DND-41 (cell line): ENCODE data around the gene RHOBTB3.

Experiments
- ATAC-seq: fragments of 200-7000 bp; cut with Tn5 transposase; 3 replicates; pipeline ENCODE4 v1.9.1; 2021; ENCODE audit warnings: low read depth; ENCODE audit not compliant: insufficient read depth
- DNase-seq: peaks from one replicate; pipeline ENCODE4 v3.0.0-alpha.2; 2020
- H2AFZ ChIP-seq: 2 replicates; pipeline ENCODE4 v1.6.0; 2012; ENCODE audit warnings: low read depth, low read length
- H3K27ac ChIP-seq: 2 replicates; pipeline ENCODE4 v1.5.1; 2012; ENCODE audit warnings: low read length, inconsistent platforms
- H3K27me3 ChIP-seq: fragments of 200-600 bp; sonication (generic); 2 replicates; pipeline ENCODE4 v1.6.0; 2012; ENCODE audit warnings: low read length, mild to moderate bottlenecking, inconsistent platforms; ENCODE audit not compliant: insufficient read depth, poor library complexity
- H3K36me3 ChIP-seq: 2 replicates; pipeline ENCODE4 v1.5.1; 2012; ENCODE audit warnings: low read length, inconsistent platforms; ENCODE audit not compliant: insufficient read depth
- H3K4me1 ChIP-seq: 2 replicates; pipeline ENCODE4 v1.5.1; 2012; ENCODE audit warnings: mild to moderate bottlenecking, low read length; ENCODE audit not compliant: insufficient read depth
- H3K4me2 ChIP-seq: 2 replicates; pipeline ENCODE4 v1.6.0; 2012; ENCODE audit warnings: mild to moderate bottlenecking, moderate library complexity, low read length, inconsistent platforms; ENCODE audit not compliant: insufficient read depth
- H3K4me3 ChIP-seq, 2 experiments: fragments of 200-600 bp in 1 of 2; shearing (Covaris generic) in 1 of 2; 2 replicates each; pipeline ENCODE4 v1.5.1; 2012 to 2016; ENCODE audit warnings: inconsistent platforms in 2 of 2, low read length in 2 of 2, mild to moderate bottlenecking in 2 of 2, low read depth in 1 of 2, moderate library complexity in 1 of 2
- H3K79me2 ChIP-seq: 2 replicates; pipeline ENCODE4 v1.6.0; 2012; ENCODE audit warnings: low read length, inconsistent platforms; ENCODE audit not compliant: insufficient read depth
- H3K9ac ChIP-seq: 2 replicates; pipeline ENCODE4 v1.6.0; 2012; ENCODE audit warnings: low read depth, mild to moderate bottlenecking, inconsistent platforms, low read length, moderate library complexity
- H3K9me3 ChIP-seq: 2 replicates; pipeline ENCODE4 v1.5.1; 2012; ENCODE audit warnings: low read length, moderate library complexity, mild to moderate bottlenecking, inconsistent platforms; ENCODE audit not compliant: insufficient read depth, severe bottlenecking
- H4K20me1 ChIP-seq: 2 replicates; pipeline ENCODE4 v1.6.0; 2012; ENCODE audit warnings: low read length; ENCODE audit not compliant: insufficient read depth
- EZH2 ChIP-seq: IDR thresholded peaks from 3 replicates; pipeline ENCODE4 v1.6.1; 2012; ENCODE audit warnings: borderline replicate concordance, low read depth, mild to moderate bottlenecking, moderate library complexity, low read length, inconsistent platforms; ENCODE audit not compliant: severe bottlenecking
- TF ChIP-seq, protein P1 (sequence below): IDR thresholded peaks from 2 replicates; pipeline ENCODE4 v1.5.1; 2012; ENCODE audit warnings: borderline replicate concordance, low read length, moderate library complexity, mild to moderate bottlenecking; ENCODE audit not compliant: poor library complexity, severe bottlenecking; ENCODE audit errors: extremely low read depth

RHOBTB3 gene

DNA sequence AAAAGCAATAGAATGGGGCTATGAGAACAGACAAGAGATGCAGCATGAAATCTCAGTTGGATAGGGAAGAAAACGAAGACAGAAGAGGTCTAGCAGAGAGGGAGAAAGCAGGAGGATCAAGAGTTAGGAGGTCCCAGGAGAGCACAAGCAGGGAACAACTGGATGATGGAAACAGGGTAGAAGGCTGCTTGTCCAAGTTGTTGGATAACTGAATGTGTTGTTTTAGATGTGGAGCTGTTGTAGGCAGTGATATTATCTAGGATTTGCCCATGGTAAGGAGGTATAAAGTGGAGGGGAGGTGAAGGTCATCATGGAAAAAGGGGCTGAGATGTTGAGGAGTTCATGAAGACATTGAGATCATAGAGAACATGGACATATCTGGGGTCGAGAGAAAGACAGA lies 12.4 kb upstream of the RHOBTB3 start:
- DNase-seq = no peak
- Histone ChIP-seq H4K20me1 (no peaks in the 10 kb centered on the region), H3K9ac (no peak overlapping the region), H3K9me3 (no peaks in the 10 kb centered on the region), H3K4me2 (peak overlapping the region; percentile 56), H3K4me1 (peaks cover 39% of the 10 kb centered on the region), H3K27ac (peak overlapping the region; percentile 64), H3K79me2 (no peaks in the 10 kb centered on the region), H2AFZ (no peak overlapping the region), H3K27me3 (no peaks in the 10 kb centered on the region), H3K36me3 (no peaks in the 10 kb centered on the region), H3K4me3 (peak overlapping the region in 1 of 2 experiments; percentile 28; a peak in 2 of 4 replicates)
- TF ChIP-seq, protein P1, sequence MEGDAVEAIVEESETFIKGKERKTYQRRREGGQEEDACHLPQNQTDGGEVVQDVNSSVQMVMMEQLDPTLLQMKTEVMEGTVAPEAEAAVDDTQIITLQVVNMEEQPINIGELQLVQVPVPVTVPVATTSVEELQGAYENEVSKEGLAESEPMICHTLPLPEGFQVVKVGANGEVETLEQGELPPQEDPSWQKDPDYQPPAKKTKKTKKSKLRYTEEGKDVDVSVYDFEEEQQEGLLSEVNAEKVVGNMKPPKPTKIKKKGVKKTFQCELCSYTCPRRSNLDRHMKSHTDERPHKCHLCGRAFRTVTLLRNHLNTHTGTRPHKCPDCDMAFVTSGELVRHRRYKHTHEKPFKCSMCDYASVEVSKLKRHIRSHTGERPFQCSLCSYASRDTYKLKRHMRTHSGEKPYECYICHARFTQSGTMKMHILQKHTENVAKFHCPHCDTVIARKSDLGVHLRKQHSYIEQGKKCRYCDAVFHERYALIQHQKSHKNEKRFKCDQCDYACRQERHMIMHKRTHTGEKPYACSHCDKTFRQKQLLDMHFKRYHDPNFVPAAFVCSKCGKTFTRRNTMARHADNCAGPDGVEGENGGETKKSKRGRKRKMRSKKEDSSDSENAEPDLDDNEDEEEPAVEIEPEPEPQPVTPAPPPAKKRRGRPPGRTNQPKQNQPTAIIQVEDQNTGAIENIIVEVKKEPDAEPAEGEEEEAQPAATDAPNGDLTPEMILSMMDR = no peak
- no peak for TF ChIP-seq EZH2
- no peak for ATAC-seq

DNA sequence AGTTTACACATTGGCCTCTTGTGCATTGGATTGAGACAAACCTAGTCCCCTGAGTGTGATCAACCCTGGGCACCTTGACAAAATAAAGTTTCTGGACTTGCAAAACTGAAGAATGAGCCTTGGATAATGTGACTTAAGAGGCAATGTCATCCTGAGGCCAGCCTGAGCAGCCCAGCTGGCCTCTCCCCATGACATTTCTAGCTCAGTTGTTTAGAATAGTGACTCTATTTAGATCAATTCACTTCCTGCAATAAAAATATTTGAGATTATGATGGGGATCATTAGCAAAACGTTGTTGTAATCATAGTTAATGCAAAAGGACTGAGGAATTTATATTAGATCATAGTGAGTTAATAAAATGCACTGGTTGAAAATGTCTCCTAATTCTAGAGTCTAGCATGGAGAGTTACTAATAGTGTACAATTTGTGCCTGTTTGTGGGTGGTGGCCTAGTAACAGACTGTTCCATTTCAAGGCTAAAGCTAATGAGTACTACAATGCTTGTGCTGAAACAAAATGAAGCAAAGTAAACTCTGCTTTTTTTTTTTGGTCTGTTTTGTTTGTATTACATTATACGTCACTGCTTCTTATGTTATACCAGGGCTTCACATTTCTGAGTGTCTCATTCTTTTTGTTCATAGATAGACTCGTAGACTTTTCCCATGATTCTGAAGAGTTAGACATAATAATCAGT lies 10.9 kb upstream of the RHOBTB3 start:
- no peaks in the 10 kb centered on the region for H3K27me3 ChIP-seq
- no peak for DNase-seq
- H3K4me2 ChIP-seq = no peak overlapping the region
- no peaks in the 10 kb centered on the region for H3K36me3 ChIP-seq
- H2AFZ ChIP-seq = no peak overlapping the region
- no peak overlapping the region for H3K9ac ChIP-seq
- no peak overlapping the region for H3K27ac ChIP-seq
- H3K4me1 ChIP-seq = peaks cover 42% of the 10 kb centered on the region
- H3K4me3 ChIP-seq = no peak overlapping the region
- no peaks in the 10 kb centered on the region for H3K79me2 ChIP-seq
- no peaks in the 10 kb centered on the region for H4K20me1 ChIP-seq
- H3K9me3 ChIP-seq = no peaks in the 10 kb centered on the region
- no peak for ATAC-seq
- TF ChIP-seq EZH2 = no peak
- TF ChIP-seq, protein P1 = no peak

DNA sequence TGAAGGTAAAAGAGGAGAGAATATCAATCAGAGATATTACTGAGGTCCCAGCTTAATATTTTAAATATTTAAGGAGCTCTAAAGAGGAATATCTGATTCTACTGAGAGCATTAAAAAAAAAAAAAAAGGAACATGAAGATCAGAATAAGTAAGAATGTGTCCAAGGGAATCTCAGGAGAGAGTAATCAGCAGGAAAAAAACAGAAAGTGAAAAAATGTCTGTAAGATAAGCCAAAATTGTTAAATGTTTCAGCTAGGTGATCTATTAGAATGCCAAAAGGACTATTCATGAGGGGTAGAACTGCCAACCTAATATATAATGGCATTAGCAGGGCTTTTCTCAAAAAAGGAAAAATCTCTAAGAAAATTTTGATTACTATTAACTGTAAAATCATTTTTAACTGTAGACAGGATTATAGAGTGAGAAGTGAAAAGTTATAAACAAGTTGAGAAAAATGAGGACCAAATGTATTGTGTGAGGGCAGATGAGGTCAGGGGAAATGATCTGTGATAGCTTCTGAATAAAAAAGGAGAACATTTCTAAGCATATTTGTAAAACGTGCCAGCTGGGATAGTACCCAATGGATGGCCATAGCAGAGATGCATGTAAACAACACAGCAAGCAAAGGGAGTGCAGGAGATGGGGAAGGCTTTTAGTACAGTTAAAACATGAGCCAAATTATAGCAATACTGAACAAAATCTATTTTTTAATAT lies 9.4 kb upstream of the RHOBTB3 start:
- Histone ChIP-seq H3K9me3 (no peaks in the 10 kb centered on the region), H3K79me2 (no peaks in the 10 kb centered on the region), H3K4me2 (no peak overlapping the region), H3K4me1 (peaks cover 51% of the 10 kb centered on the region), H4K20me1 (no peaks in the 10 kb centered on the region), H3K9ac (no peak overlapping the region), H3K27ac (no peak overlapping the region), H3K4me3 (no peak overlapping the region), H3K36me3 (no peaks in the 10 kb centered on the region), H2AFZ (no peak overlapping the region), H3K27me3 (no peaks in the 10 kb centered on the region)
- TF ChIP-seq EZH2 = no peak
- TF ChIP-seq, protein P1 = no peak
- DNase-seq (no peak), ATAC-seq (no peak)
